Fibroblast of villous mesenchyme (primary cell): Measurements from ENCODE around the gene ZNF516. TPM values are rescaled to one million over a fixed set of nuclear protein-coding genes. Genes with fewer than 3 reads are reported as not detected.

Experiments
- DNase-seq: peaks from one replicate; pipeline ENCODE4 v3.0.0-alpha.2; 2010; ENCODE audit warnings: low read depth
- H3K4me3 ChIP-seq: 2 replicates; pipeline ENCODE4 v1.5.1; 2011; ENCODE audit warnings: low read depth, mild to moderate bottlenecking, low read length
- total RNA-seq: library from RNA; depleted of rRNA; stranded (reverse); fragments of >200 nt; gene quantifications from 2 replicates; pipeline ENCODE4 v1.2.3, GENCODE V29; 2012
- TF ChIP-seq, protein P1 (sequence below): IDR thresholded peaks from 2 replicates; pipeline ENCODE4 v1.5.1; 2012; ENCODE audit warnings: low read depth, mild to moderate bottlenecking, low read length; ENCODE audit not compliant: insufficient read depth

Gene ZNF516
- total RNA-seq, 1 donor: 53.1 TPM

DNA sequence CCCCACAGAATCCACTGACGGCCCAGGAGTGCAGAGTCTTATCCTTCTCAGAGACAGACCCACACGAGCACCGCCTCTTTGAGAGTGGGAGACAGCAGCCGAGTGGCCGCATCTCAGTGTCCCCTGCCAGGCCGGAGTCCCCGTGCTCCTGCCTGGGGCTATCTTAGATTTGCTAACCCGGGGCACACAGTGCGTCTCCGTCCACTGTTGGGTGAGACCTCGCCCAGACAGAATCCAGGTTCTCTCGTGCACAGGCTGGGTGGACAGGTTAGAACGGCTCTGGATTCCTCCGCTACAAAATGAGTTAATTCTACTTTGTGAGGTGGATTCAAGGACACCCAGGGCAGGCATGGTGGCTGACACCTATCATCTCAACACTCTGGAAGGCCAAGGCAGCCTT, 88.3 kb downstream of the ZNF516 start:
- TF ChIP-seq, protein P1, sequence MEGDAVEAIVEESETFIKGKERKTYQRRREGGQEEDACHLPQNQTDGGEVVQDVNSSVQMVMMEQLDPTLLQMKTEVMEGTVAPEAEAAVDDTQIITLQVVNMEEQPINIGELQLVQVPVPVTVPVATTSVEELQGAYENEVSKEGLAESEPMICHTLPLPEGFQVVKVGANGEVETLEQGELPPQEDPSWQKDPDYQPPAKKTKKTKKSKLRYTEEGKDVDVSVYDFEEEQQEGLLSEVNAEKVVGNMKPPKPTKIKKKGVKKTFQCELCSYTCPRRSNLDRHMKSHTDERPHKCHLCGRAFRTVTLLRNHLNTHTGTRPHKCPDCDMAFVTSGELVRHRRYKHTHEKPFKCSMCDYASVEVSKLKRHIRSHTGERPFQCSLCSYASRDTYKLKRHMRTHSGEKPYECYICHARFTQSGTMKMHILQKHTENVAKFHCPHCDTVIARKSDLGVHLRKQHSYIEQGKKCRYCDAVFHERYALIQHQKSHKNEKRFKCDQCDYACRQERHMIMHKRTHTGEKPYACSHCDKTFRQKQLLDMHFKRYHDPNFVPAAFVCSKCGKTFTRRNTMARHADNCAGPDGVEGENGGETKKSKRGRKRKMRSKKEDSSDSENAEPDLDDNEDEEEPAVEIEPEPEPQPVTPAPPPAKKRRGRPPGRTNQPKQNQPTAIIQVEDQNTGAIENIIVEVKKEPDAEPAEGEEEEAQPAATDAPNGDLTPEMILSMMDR: no peak
- H3K4me3 ChIP-seq: no peak overlapping the region
- DNase-seq: no peak

DNA sequence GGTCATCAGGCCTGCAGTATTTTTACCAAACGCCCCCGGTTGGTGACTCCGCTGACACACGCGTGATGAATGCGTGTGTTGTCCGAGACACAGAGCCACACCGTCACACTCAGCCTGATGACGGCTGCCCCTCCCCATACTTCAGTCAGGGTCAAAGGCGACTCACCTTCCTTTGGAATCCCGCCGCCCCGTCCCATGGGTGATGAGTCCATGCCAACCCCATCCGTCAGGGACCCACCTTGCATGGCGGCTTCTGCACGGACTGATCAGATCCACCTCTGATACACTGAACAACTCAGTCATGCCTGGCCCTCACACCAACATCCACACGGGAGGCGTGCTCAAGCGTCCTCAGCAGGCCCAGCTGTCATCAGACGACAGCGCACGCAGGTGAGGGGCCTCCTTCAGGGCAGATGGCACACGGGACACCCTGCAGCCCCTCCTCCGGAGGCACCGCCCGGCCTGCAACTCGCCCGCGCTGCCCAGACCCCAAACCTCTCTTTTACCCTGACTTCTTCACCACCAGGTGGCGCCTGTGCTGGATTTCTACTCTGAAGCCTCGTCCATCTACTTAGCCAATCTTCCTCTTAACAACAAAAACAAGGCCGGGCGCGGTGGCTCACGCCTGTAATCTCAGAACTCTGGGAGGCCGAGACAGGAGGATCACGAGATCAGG, 89.2 kb downstream of the ZNF516 start:
- TF ChIP-seq, protein P1: peak; percentile 62
- H3K4me3 ChIP-seq: no peak overlapping the region
- DNase-seq: peak; percentile 64

DNA sequence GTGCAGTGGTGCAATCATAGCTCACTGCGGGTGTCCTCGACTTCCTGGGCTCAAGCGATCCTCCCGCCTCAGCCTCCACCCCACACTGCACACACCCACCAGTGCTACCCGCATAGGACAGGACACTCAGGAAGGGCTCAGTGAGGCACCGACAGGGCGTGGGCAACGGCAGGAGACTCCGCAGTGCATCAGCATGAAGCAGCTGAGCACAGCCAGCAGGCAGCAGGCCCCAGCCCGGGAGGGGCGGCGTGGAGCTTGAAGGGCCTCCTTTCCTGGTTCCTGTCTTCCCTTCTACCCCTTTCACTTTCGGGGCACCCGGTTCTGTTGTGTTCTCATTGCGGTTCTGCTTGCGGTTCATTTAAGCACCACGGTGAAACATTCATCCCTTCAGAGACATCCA, 89.8 kb downstream of the ZNF516 start:
- no peak for DNase-seq
- no peak overlapping the region for H3K4me3 ChIP-seq
- TF ChIP-seq, protein P1: no peak

DNA sequence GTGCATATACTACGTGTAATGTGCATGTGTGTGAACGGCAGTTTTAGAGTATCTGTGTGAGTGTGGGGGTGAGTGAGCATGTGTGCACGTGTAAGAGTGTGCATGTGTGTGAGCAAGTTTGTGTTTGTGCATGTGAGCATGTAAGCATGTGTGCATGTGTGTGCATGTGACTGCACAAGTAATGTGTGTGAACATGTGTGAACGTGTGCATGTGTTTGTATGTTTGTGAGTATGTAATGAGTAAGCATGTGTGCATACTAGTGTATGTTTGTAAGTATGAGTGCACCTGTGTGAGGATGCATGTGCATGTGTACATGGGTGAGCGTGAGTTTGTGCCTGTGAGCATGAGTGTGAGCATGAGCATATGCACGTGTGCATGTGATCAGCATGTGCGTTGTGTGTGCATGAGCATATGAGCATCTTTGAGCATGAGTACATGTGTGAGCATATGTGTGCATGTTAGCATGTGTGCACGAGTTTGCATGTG, 90.7 kb downstream of the ZNF516 start:
- TF ChIP-seq, protein P1: no peak
- DNase-seq: no peak
- no peak overlapping the region for H3K4me3 ChIP-seq

DNA sequence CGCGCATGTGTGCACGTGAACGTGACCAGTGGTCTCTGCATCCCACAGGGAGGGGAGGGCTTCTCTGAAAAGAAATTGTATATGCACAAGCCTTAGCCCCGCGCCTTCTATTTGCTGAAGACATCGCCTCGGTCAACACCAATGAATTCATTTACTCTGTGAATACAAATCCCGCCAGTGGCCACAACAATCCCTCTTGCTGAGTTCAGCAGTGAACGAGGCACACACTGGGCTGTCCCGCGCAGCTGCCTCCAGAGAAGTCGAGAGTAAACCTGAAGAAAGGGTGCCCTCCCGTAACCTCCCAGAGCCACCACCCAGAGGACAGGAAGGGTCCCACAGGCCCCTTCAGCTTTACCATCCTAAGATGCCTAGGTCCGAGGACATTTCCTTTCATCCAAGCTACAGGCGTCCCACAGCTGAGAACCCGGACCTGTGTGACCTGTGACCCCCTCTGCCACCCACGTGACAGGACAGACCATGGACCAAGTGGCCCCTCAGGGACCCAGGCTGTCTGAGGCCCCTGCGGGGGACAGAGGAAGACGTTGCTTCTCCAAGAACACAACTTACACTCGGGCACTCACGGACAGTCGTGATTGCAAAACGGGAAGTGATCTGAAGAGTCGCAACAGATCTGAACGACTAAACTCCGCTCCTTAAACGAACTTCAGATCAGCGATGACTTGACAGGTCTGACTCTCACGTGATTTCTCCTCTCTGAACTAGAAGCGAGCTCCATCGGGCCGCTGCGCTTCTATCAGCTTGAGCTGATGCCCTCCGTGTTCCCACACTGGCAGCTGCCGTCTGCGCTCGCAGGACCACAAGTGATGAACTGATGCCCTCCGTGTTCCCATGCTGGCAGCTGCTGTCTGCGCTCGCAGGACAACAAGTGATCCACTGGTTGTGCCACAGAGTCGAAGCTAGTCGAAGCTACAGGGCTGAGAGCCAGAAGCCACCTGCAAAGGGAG, 92.7 kb downstream of the ZNF516 start:
- TF ChIP-seq, protein P1: no peak
- H3K4me3 ChIP-seq: no peak overlapping the region
- DNase-seq: no peak

DNA sequence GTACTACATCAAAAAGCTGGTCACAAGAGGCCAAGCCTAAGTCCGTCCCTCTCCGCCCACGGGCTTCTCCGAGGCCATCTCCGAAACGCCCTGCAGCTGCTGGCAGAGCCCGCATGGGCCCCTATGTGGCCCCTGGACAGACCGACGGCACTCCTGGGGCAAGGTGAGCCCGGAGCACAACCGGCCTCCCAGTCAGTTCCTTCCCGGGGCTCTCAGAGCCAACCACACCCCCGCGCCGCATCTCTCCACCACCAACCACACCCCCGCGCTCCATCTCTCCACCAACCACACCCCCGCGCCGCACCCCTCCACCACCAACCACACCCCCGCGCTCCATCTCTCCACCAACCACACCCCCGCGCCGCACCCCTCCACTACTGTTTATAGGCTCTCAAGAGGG, 93.5 kb downstream of the ZNF516 start:
- no peak for DNase-seq
- H3K4me3 ChIP-seq: no peak overlapping the region
- TF ChIP-seq, protein P1: no peak
